ENCODE measurements around the gene WWC2.

DNA sequence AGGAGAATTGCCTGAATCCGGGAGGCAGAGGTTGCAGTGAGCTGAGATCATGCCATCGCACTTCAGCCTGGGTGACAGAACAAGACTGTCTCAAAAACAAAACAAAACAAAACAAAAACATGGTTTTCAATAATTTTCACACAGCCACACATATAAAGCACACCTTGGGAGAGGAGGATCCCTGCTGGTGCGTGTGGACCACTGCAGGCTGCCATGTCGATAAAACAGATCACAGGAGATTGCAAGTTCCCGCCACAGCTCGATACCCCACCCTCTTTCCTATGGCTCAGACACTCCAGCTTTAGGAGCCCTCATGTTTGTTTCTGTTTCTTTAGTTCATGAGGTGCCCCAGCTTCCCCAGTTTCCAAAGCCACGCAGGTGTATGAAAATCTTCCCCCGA, 254.5 kb downstream of the WWC2 start:
- TF ChIP-seq, protein P1, sequence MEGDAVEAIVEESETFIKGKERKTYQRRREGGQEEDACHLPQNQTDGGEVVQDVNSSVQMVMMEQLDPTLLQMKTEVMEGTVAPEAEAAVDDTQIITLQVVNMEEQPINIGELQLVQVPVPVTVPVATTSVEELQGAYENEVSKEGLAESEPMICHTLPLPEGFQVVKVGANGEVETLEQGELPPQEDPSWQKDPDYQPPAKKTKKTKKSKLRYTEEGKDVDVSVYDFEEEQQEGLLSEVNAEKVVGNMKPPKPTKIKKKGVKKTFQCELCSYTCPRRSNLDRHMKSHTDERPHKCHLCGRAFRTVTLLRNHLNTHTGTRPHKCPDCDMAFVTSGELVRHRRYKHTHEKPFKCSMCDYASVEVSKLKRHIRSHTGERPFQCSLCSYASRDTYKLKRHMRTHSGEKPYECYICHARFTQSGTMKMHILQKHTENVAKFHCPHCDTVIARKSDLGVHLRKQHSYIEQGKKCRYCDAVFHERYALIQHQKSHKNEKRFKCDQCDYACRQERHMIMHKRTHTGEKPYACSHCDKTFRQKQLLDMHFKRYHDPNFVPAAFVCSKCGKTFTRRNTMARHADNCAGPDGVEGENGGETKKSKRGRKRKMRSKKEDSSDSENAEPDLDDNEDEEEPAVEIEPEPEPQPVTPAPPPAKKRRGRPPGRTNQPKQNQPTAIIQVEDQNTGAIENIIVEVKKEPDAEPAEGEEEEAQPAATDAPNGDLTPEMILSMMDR (IDR thresholded peaks at IDR 0.05), result no peak
- no peak for TF ChIP-seq POLR2A (IDR thresholded peaks at IDR 0.05)
- TF ChIP-seq EP300 (IDR thresholded peaks at IDR 0.05), result no peak
